Stimulated activated naive B cell treated with anti-CD40 and anti-IgM and Interleukin-4, amounts not matched to agents 10 μg/mL and 1 μg/mL and 100 μg/mL, for 72 hours (primary cell): Measurements from ENCODE around the gene RFX2.

Experiments used
- ATAC-seq, 2 donors: fragments of 150-1000 bp; cut with Tn5 transposase; replicated peaks; 2 replicates each; pipeline ENCODE4 v1.10.0; 2021; ENCODE audit warnings: moderate library complexity in 1 of 2
- DNase-seq: peaks from one replicate; pipeline ENCODE4 v3.0.0; 2021
- H3K27ac Mint-ChIP-seq: one replicate; pipeline ENCODE4 v1.8.0; 2022; ENCODE audit warnings: mild to moderate bottlenecking, mixed read lengths
- H3K27me3 Mint-ChIP-seq, 2 donors: one replicate each; pipeline ENCODE4 v1.8.0; 2022; ENCODE audit warnings: mixed read lengths in 2 of 2
- H3K36me3 Mint-ChIP-seq, 2 donors: one replicate each; pipeline ENCODE4 v1.8.0; 2022; ENCODE audit warnings: mixed read lengths in 2 of 2, mild to moderate bottlenecking in 1 of 2
- H3K4me1 Mint-ChIP-seq, 2 donors: one replicate each; pipeline ENCODE4 v1.8.0; 2022; ENCODE audit warnings: mixed read lengths in 2 of 2, mild to moderate bottlenecking in 1 of 2
- H3K4me3 Mint-ChIP-seq, 2 donors: one replicate each; pipeline ENCODE4 v1.8.0; 2022; ENCODE audit warnings: mild to moderate bottlenecking in 2 of 2, mixed read lengths in 2 of 2, moderate library complexity in 1 of 2
- H3K9me3 Mint-ChIP-seq, 2 donors: one replicate each; pipeline ENCODE4 v1.8.0; 2022; ENCODE audit warnings: mixed read lengths in 2 of 2, mild to moderate bottlenecking in 1 of 2

The RFX2 gene

GRCh38 chr19:6099033-6099432 is 11.3 kb downstream of the RFX2 start:
- H3K27ac Mint-ChIP-seq, result no peak overlapping the region
- peaks cover 8% of the 10 kb centered on the region in 2 donors for H3K4me1 Mint-ChIP-seq
- peaks cover 0 to 8% of the 10 kb centered on the region in 2 donors for H3K9me3 Mint-ChIP-seq
- ATAC-seq (no peak), DNase-seq (no peak)
- H3K36me3 Mint-ChIP-seq, result peaks cover 0 to 7% of the 10 kb centered on the region in 2 donors
- H3K27me3 Mint-ChIP-seq, result peaks cover 0 to 5% of the 10 kb centered on the region in 2 donors
- no peak overlapping the region for H3K4me3 Mint-ChIP-seq

- DNase-seq (no peak), ATAC-seq (no peak)
- H3K9me3 Mint-ChIP-seq, result peaks cover 0 to 8% of the 10 kb centered on the region in 2 donors
- H3K27me3 Mint-ChIP-seq, result peaks cover 0 to 5% of the 10 kb centered on the region in 2 donors
- H3K36me3 Mint-ChIP-seq, result peaks cover 0 to 7% of the 10 kb centered on the region in 2 donors
- H3K4me1 Mint-ChIP-seq, result peaks cover 8% of the 10 kb centered on the region in 2 donors
- H3K27ac Mint-ChIP-seq, result no peak overlapping the region
- H3K4me3 Mint-ChIP-seq, result no peak overlapping the region
These were observed 11.7 kb downstream of the RFX2 start for GRCh38 chr19:6098574-6098973.

- no peak overlapping the region for H3K4me3 Mint-ChIP-seq
- no peak for ATAC-seq
These were observed 12.4 kb downstream of the RFX2 start for GRCh38 chr19:6097911-6098310.

DNA sequence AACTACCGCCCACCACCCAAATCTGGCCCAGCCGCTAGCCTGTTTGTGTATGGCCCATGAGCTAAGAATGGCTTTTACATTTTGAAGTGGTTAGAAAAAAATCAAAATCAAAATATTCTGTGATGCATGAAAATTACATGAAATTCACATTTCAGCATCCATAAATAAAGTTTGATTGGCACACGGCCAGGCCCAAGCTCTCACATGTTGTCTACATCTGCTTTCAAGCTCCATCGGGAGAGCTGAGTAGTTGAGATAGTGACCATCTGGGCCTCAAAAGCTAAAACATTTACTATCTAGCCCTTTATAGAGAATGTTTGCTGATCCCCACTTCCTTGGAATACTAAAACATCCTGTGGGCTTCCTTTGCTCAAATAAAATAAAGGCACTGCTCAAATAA is 14.5 kb downstream of the RFX2 start:
- no peak overlapping the region for H3K4me3 Mint-ChIP-seq
- H3K36me3 Mint-ChIP-seq, result peaks cover 0 to 7% of the 10 kb centered on the region in 2 donors
- no peak overlapping the region for H3K27ac Mint-ChIP-seq
- H3K9me3 Mint-ChIP-seq, result peaks cover 0 to 6% of the 10 kb centered on the region in 2 donors
- peaks cover 9 to 24% of the 10 kb centered on the region in 2 donors for H3K4me1 Mint-ChIP-seq
- H3K27me3 Mint-ChIP-seq, result peaks cover 0 to 22% of the 10 kb centered on the region in 2 donors
- ATAC-seq, result no peak
- no peak for DNase-seq

More at GRCh38 chr19:6097911-6098310, 12.4 kb downstream of the RFX2 start:
- Mint-ChIP-seq H3K36me3 (peaks cover 0 to 7% of the 10 kb centered on the region in 2 donors), H3K4me1 (peaks cover 8 to 9% of the 10 kb centered on the region in 2 donors), H3K9me3 (peaks cover 0 to 8% of the 10 kb centered on the region in 2 donors), H3K27ac (no peak overlapping the region), H3K27me3 (peaks cover 0 to 5% of the 10 kb centered on the region in 2 donors)
- DNase-seq, result no peak

- H3K27ac Mint-ChIP-seq, result no peak overlapping the region
These were observed 17.7 kb downstream of the RFX2 start for GRCh38 chr19:6092329-6093286.

GRCh38 chr19:6091771-6092291 is 18.5 kb downstream of the RFX2 start:
- Mint-ChIP-seq H3K27ac (no peak overlapping the region), H3K27me3 (peaks cover 0 to 17% of the 10 kb centered on the region in 2 donors), H3K36me3 (no peaks in the 10 kb centered on the region), H3K4me1 (peaks cover 18 to 39% of the 10 kb centered on the region in 2 donors), H3K9me3 (no peaks in the 10 kb centered on the region), H3K4me3 (no peak overlapping the region)
- ATAC-seq (no peak), DNase-seq (no peak)

More at GRCh38 chr19:6092329-6093286, 17.7 kb downstream of the RFX2 start:
- Mint-ChIP-seq H3K4me3 (peak overlapping the region in 1 of 2 donors; percentile 9), H3K4me1 (peaks cover 11 to 31% of the 10 kb centered on the region in 2 donors), H3K36me3 (no peaks in the 10 kb centered on the region), H3K9me3 (no peaks in the 10 kb centered on the region), H3K27me3 (peaks cover 0 to 17% of the 10 kb centered on the region in 2 donors)
- DNase-seq, result no peak
- ATAC-seq, result no peak

DNA sequence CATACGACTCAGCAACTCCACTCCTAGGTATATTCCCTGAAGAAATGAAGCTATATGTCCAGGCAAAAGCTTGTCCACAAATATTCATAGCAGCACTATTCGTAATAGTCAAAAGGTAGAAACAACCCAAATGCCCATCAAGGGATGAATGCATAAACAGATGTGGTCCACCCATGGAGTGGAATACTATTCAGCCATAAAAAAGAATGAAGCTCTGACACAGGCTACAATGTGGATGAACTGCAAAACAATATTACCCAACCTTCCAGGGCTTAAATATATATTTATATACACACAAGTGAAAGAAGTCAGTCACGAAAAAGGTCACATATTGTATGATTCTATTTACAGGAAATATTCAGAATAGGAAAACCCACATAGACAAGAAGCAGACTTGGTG is 19.7 kb downstream of the RFX2 start:
- no peaks in the 10 kb centered on the region for H3K36me3 Mint-ChIP-seq

DNA sequence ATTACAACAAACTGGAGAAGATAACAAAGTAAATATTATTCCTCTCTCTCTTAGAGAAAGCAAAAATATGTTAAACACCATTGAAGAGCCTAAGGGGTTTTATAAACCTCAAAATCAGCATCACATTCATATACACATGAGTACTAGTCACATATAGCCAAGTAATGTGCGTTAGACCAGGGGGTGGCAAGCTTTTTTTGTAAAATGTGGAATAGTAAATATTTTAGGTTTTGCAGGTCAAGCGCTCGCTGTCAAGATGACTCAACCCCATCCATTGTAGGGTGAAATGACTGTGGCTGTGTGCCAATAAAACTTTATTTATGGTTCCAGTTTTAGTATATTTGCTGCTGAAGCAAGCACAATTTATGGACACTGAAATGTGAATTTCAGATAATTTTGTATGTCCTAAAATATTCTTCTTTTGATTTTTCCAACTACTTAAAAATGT is 21.7 kb downstream of the RFX2 start:
- ATAC-seq (peak in 1 of 2 donors; percentile 11), DNase-seq (no peak)
- Mint-ChIP-seq H3K27ac (peak overlapping the region; percentile 96), H3K36me3 (no peaks in the 10 kb centered on the region), H3K4me1 (peaks cover 20 to 42% of the 10 kb centered on the region in 2 donors), H3K4me3 (peak overlapping the region in 1 of 2 donors; percentile 65), H3K9me3 (no peaks in the 10 kb centered on the region), H3K27me3 (peaks cover 0 to 17% of the 10 kb centered on the region in 2 donors)

More for the DNA sequence above, 19.7 kb downstream of the RFX2 start:
- no peak overlapping the region for H3K27ac Mint-ChIP-seq
- DNase-seq (no peak), ATAC-seq (no peak)
- no peak overlapping the region for H3K4me3 Mint-ChIP-seq
- H3K4me1 Mint-ChIP-seq, result peaks cover 20 to 42% of the 10 kb centered on the region in 2 donors
- H3K27me3 Mint-ChIP-seq, result peaks cover 0 to 17% of the 10 kb centered on the region in 2 donors
- no peaks in the 10 kb centered on the region for H3K9me3 Mint-ChIP-seq

- no peaks in the 10 kb centered on the region for H3K36me3 Mint-ChIP-seq
- no peak for DNase-seq
- peaks cover 0 to 10% of the 10 kb centered on the region in 2 donors for H3K27me3 Mint-ChIP-seq
- H3K4me3 Mint-ChIP-seq, result peak overlapping the region; percentile 58 to 76
- peaks cover 18 to 33% of the 10 kb centered on the region in 2 donors for H3K4me1 Mint-ChIP-seq
- ATAC-seq, result peak; percentile 28 to 45
- H3K27ac Mint-ChIP-seq, result peak overlapping the region; percentile 37
- no peaks in the 10 kb centered on the region for H3K9me3 Mint-ChIP-seq
These were observed 23.2 kb downstream of the RFX2 start for GRCh38 chr19:6087074-6087571.

- Mint-ChIP-seq H3K27ac (no peak overlapping the region), H3K36me3 (no peaks in the 10 kb centered on the region), H3K4me3 (no peak overlapping the region), H3K27me3 (peaks cover 0 to 4% of the 10 kb centered on the region in 2 donors), H3K4me1 (peaks cover 18 to 27% of the 10 kb centered on the region in 2 donors), H3K9me3 (no peaks in the 10 kb centered on the region)
- ATAC-seq (no peak), DNase-seq (no peak)
These were observed 24.1 kb downstream of the RFX2 start for GRCh38 chr19:6086068-6086788.

DNA sequence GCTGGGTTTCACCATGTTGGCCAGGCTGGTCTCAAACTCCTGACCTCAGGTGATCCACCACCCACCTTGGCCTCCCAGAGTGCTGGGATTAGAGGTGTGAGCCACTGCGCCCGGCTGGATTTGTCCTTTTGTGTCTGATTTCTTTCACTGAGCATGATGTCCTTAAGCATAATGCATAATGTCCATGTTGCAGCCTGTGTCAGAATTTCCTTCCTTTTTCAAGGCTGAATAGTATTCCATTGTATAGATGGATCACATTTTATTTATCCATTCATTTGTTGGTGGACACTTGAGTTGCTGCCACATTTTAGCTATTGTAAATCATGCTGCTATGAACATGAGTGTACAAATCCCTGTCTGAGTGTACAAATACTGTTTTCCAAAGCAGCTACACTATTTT is 25.5 kb downstream of the RFX2 start:
- H3K36me3 Mint-ChIP-seq, result no peaks in the 10 kb centered on the region
- H3K4me1 Mint-ChIP-seq, result peaks cover 20 to 27% of the 10 kb centered on the region in 2 donors
- no peak overlapping the region for H3K4me3 Mint-ChIP-seq
- no peaks in the 10 kb centered on the region for H3K9me3 Mint-ChIP-seq
- ATAC-seq (no peak), DNase-seq (no peak)
- no peak overlapping the region for H3K27ac Mint-ChIP-seq
- H3K27me3 Mint-ChIP-seq, result no peaks in the 10 kb centered on the region

DNA sequence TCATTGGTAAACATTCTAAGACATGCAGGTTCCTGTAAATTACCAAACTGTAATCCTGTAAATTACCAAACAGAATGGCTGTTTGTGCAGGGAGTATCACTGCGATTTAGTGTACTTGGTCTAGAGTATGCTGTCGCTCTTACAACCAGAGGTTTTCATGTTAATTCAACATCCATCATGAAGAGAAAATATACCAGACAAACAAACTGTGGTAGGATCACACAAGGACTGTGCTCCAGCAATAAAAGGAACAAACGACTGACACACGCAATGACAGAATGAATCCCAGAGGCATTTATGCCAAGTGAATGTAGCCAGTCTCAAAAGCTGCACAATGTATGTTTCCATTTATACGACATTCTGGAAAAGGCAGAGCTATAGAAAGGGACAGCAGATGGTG is 31.2 kb downstream of the RFX2 start:
- no peak for DNase-seq
- H3K36me3 Mint-ChIP-seq, result no peaks in the 10 kb centered on the region
- H3K27me3 Mint-ChIP-seq, result peaks cover under 1 to 3% of the 10 kb centered on the region in 2 donors
- H3K4me3 Mint-ChIP-seq, result no peak overlapping the region
- peak overlapping the region; percentile 37 for H3K27ac Mint-ChIP-seq
- no peaks in the 10 kb centered on the region for H3K9me3 Mint-ChIP-seq
- no peak for ATAC-seq
- peaks cover 0 to 2% of the 10 kb centered on the region in 2 donors for H3K4me1 Mint-ChIP-seq

DNA sequence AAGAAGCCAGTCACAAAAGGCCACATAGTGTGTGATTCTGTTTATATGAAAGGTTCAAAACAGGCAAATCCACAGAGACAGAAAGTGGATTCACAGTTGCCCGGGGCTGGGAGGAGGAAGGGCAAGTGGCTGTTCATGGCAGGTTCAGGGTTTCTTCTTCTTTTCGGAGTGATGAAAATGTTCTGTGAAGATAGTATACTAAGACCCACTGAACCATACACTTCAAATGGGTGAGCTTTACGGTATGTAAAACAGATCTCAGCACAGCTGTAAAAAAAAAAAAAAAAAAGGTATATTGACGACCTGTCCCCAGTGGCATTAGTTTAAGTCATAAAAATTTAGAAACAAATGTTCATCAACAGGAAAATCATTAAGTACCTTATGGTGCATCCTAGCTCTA is 32.2 kb downstream of the RFX2 start:
- no peak overlapping the region for H3K27ac Mint-ChIP-seq
- H3K4me1 Mint-ChIP-seq, result peaks cover 0 to 2% of the 10 kb centered on the region in 2 donors
- no peaks in the 10 kb centered on the region for H3K9me3 Mint-ChIP-seq
- H3K4me3 Mint-ChIP-seq, result no peak overlapping the region
- no peak for DNase-seq
- no peaks in the 10 kb centered on the region for H3K36me3 Mint-ChIP-seq
- no peak for ATAC-seq
- H3K27me3 Mint-ChIP-seq, result peaks cover 3 to 5% of the 10 kb centered on the region in 2 donors
